Measurements from ENCODE around the gene SNN.

The SNN gene

GRCh38 chr16:11667824-11668622 lies at the start of gene SNN:
Gene SNN (plus strand): TSS chr16:11668455. CDS start chr16:11676060, 7,605 bp downstream.
- DNase-seq (ENCODE audit: low read depth, low spot score), result peak; percentile 57

DNA sequence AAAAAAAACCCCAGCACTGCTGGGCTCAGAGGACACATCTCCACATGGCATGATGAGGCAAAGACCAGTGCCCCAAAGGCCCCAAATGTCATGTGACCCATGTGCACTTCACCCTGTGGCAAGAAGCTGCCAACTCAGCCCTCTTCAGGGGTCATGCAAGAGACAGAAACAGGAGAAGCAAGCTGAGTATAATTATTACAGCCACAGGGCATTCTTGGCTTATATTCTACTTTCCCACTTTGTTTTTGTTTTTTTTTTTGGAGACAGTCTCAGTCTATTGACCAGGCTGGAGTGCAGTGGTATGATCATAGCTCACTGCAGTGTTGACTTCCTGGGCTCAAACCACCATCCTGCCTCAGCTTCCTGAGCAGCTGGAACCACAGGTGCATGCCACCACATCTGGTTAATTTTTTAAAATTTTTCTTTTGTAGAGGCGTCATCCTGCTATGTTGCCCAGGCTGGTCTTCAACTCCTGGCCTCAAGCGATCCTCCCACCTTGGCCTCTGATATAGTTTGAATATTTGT lies 48.9 kb upstream of the SNN start:
- DNase-seq (ENCODE audit: low read depth, low spot score), result no peak

DNA sequence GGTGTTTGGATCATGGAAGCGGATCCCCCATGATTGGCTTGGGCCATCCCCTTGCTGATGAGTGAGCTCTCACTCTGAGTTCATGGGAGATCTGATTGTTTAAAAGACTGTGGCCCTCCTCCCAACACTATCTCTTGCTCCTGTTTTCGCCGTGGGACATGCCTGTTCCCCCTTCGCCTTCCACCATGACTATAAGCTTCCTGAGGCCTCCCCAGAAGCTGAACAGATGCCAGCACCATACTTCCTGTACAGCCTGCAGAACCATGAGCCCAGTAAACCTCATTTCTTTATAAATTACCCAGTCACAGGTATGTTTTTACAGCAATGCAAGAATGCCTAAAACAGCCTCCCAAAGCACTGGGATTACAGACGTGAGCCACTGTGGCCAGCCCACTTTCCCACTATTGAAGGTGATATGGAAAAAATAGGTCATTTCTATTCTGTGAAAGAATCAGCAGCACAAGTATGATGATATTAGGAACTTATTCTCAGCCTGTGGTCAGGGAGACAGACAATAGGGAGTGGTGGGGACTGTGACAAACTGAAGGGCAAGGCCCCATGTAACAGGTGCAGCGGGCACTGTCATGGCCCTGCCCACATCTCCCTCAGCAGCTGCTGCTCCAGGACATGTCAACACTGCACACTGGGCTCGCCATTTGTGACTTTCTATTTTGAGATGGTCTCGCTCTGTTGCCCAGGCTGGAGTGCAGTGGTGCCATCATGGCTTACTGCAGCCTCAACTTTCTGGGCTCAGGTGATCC lies 47.8 kb upstream of the SNN start:
- no peak for DNase-seq (ENCODE audit: low read depth, low spot score)

GRCh38 chr16:11621539-11621919 lies 46.7 kb upstream of the SNN start:
- no peak for DNase-seq (ENCODE audit: low read depth, low spot score)

GRCh38 chr16:11621920-11622651 lies 46.2 kb upstream of the SNN start:
- DNase-seq (ENCODE audit: low read depth, low spot score), result no peak

GRCh38 chr16:11624205-11624604 lies 44.0 kb upstream of the SNN start:
- no peak for DNase-seq (ENCODE audit: low read depth, low spot score)

DNA sequence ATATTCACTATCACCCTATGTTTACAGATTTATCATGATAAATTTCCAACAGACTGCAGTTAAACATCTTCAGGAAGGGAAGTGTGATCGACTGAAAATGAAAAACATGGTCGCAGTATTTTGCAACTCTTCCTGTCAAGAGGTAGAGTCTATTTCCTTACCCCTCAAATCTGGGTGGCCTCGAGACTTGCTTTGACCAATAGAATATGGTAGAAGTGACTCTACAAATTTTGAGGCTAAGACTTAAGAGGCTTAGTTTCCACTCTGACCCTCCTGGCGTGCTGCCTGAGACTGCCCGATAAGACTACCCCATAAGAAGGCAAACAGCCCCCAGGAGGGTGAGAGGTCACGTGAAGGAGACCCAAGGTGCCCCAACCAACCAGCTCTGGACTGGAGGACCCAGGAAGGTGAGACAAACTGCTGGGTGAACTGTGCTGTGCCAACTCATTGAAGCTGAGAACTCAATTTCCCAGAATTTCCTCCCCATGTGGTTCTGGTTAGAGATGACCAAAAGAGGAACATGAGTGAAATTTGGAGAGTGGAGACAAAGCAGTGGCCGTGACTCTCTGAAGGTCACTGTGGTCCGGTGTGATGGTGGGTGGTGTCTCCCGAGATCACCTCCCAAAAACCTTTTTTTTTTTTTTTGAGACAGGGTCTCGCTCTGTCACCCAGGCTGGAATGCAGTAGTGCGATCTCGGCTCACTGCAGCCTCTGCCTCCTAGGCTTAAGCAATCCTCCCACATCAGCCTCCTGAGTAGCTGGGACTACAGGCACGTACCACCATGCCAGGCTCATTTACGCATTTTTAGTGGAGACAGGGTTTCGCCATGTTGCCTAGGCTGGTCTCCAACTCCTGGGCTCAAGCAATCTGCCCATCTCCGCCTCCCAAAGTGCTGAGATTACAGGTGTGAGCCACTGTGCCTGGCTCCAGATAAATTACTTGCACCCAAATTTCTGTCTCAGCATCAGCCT lies 43.3 kb upstream of the SNN start:
- DNase-seq (ENCODE audit: low read depth, low spot score), result no peak

GRCh38 chr16:11625769-11626168 lies 42.5 kb upstream of the SNN start:
- no peak for DNase-seq (ENCODE audit: low read depth, low spot score)

GRCh38 chr16:11626657-11627291 lies 41.5 kb upstream of the SNN start:
- DNase-seq (ENCODE audit: low read depth, low spot score), result no peak

GRCh38 chr16:11627292-11627663 lies 41.0 kb upstream of the SNN start:
- DNase-seq (ENCODE audit: low read depth, low spot score), result no peak

GRCh38 chr16:11627822-11628457 lies 40.3 kb upstream of the SNN start:
- no peak for DNase-seq (ENCODE audit: low read depth, low spot score)

- no peak for DNase-seq (ENCODE audit: low read depth, low spot score)
Measured at GRCh38 chr16:11629071-11630030, 38.9 kb upstream of the SNN start.

DNA sequence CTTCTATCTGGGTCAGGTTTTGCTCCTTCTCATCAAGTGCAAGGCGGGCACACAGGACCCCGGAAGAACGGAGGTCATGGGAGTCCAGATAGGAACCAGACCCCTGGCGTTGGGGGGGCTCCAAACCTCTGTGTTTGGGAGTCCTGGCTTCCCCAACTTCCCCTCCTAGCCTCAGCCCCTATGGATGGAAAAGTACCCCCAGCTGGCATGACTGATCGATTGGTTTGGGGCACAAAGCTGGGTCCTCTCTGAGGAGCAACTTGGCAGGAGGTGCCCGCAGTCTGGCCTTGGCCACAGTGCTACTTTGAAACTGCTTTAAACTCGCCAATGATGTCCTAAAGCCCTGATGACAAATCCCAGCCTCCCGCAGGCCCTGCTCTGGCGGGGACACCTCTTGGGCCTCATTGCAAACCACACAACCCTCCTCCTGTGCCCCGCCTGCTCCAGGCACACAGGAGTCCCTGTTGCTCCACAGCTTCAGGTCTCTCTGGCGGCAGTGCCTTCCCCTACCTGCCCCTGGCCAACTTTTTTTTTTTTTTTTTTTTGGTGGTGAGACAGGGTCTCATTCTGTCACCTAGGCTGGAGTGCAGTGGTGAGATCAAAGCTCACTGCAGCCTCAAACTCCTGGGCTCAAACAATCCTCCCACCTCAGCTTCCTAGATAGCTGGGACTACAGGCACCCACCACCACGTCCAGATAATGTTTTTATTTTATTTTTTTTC lies 38.0 kb upstream of the SNN start:
- DNase-seq (ENCODE audit: low read depth, low spot score), result no peak

- DNase-seq (ENCODE audit: low read depth, low spot score), result no peak
Measured at GRCh38 chr16:11630768-11631056, 37.5 kb upstream of the SNN start.

GRCh38 chr16:11631214-11631613 lies 37.0 kb upstream of the SNN start:
- DNase-seq (ENCODE audit: low read depth, low spot score), result no peak

- DNase-seq (ENCODE audit: low read depth, low spot score), result no peak
Measured at GRCh38 chr16:11632455-11632939, 35.8 kb upstream of the SNN start.

GRCh38 chr16:11633113-11633512 lies 35.1 kb upstream of the SNN start:
- no peak for DNase-seq (ENCODE audit: low read depth, low spot score)

DNA sequence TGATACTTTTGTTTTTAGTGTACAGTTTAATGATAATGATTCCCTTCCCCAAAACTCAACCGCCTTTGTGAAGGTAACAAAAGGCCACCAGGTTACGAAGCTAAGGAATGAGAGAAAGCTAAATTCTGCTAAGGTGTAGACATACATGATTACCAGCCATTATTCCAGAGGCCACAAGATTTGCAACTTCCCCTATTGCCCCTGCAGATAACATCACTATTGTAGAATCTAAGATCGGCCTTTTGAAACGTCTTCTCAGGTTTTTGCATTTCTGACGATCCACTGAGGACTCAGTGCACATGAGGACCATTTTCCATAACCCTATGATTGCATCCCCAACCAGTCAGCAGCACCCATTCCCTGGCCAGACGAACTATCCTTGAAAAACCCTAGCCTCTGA lies 33.9 kb upstream of the SNN start:
- DNase-seq (ENCODE audit: low read depth, low spot score), result no peak

All from smooth muscle cell of the brain vasculature (primary cell).